ENCODE results near the gene PPP1R1A. TPM values are rescaled to one million over a fixed set of nuclear protein-coding genes. Genes with fewer than 3 reads are reported as not detected.

PPP1R1A gene
- total RNA-seq, 1 experiment from 2014 or later: not detected

DNA sequence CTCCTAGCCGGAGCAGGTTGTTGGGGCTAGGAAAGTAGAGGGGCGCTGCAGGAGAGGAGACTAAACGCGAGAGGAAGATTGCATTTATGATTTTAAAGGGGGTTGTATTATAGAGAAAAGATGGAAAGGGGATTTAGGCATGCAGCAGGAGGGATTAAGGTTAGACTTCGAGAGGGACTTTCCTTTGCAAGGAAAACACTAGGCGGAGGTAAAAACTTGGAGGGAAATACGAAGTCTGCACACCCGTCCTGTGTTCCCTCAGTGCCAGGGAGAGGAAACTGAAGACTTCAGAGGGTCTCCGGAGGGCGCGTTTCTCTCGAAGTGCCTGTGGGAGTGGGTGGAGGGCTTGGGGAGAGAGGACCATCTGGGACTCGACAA lies 420 bp upstream of the PPP1R1A start:
- no TSS peak for BruUV-seq (replicated peaks)
- Histone ChIP-seq H3K9me2 (replicated peaks; ENCODE audit: low read length) (no peaks in the 10 kb centered on the region), H3K9ac (ENCODE audit: low read length) (no peak overlapping the region), H3K4me2 (ENCODE audit: low read length) (no peak overlapping the region), H3K9me3 (ENCODE audit: low read length) (no peaks in the 10 kb centered on the region), H3K79me2 (ENCODE audit: low read length) (no peaks in the 10 kb centered on the region), H2AFZ (ENCODE audit: low read length) (no peak overlapping the region), H3K36me3 (ENCODE audit: low read depth, low read length) (no peaks in the 10 kb centered on the region), H3K4me1 (ENCODE audit: insufficient read depth, low read length) (no peaks in the 10 kb centered on the region), H3K27me3 (ENCODE audit: low read length) (peaks cover 69% of the 10 kb centered on the region), H3K4me3 (ENCODE audit: low read length) (no peak overlapping the region), H3F3A (ENCODE audit: low read length, unreplicated experiment) (no peaks in the 10 kb centered on the region), H3K27ac (ENCODE audit: low read length) (no peak overlapping the region), H4K20me1 (ENCODE audit: low read length) (no peaks in the 10 kb centered on the region)
- ChIA-PET POLR2A (ENCODE audit: unreplicated experiment) (no interaction called here), CTCF (no interaction called here)
- DNase-seq (no peak), ATAC-seq (no peak)
- TF ChIP-seq EZH2phosphoT487 (IDR thresholded peaks at IDR 0.05; ENCODE audit: borderline replicate concordance, low read length) (no peak), EZH2 (IDR thresholded peaks at IDR 0.05; ENCODE audit: low read length, unreplicated experiment) (no peak)
- TF ChIP-seq, protein P1, sequence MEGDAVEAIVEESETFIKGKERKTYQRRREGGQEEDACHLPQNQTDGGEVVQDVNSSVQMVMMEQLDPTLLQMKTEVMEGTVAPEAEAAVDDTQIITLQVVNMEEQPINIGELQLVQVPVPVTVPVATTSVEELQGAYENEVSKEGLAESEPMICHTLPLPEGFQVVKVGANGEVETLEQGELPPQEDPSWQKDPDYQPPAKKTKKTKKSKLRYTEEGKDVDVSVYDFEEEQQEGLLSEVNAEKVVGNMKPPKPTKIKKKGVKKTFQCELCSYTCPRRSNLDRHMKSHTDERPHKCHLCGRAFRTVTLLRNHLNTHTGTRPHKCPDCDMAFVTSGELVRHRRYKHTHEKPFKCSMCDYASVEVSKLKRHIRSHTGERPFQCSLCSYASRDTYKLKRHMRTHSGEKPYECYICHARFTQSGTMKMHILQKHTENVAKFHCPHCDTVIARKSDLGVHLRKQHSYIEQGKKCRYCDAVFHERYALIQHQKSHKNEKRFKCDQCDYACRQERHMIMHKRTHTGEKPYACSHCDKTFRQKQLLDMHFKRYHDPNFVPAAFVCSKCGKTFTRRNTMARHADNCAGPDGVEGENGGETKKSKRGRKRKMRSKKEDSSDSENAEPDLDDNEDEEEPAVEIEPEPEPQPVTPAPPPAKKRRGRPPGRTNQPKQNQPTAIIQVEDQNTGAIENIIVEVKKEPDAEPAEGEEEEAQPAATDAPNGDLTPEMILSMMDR (conservative IDR thresholded peaks at IDR 0.05; ENCODE audit: low read depth, low read length): no peak
- intact Hi-C loops (cut with micrococcal nuclease): no loop called here

- TF ChIP-seq EZH2 (IDR thresholded peaks at IDR 0.05; ENCODE audit: low read length, unreplicated experiment) (no peak), EZH2phosphoT487 (IDR thresholded peaks at IDR 0.05; ENCODE audit: borderline replicate concordance, low read length) (no peak)
- TF ChIP-seq, protein P1 (conservative IDR thresholded peaks at IDR 0.05; ENCODE audit: low read depth, low read length): no peak
- no peaks in the 10 kb centered on the region for H3K36me3 ChIP-seq (ENCODE audit: low read depth, low read length)
- no peaks in the 10 kb centered on the region for H4K20me1 ChIP-seq (ENCODE audit: low read length)
- H3K4me1 ChIP-seq (ENCODE audit: insufficient read depth, low read length): no peaks in the 10 kb centered on the region
- no TSS peak for BruUV-seq (replicated peaks)
- H3K9ac ChIP-seq (ENCODE audit: low read length): no peak overlapping the region
- H3K4me2 ChIP-seq (ENCODE audit: low read length): no peak overlapping the region
- no peak overlapping the region for H3K27ac ChIP-seq (ENCODE audit: low read length)
- H3K27me3 ChIP-seq (ENCODE audit: low read length): peaks cover 77% of the 10 kb centered on the region
- POLR2A ChIA-PET (ENCODE audit: unreplicated experiment): no interaction called here
- H3K9me2 ChIP-seq (replicated peaks; ENCODE audit: low read length): no peaks in the 10 kb centered on the region
- DNase-seq (no peak), ATAC-seq (no peak)
- no peaks in the 10 kb centered on the region for H3K79me2 ChIP-seq (ENCODE audit: low read length)
- intact Hi-C loops (cut with micrococcal nuclease): no loop called here
- no peaks in the 10 kb centered on the region for H3F3A ChIP-seq (ENCODE audit: low read length, unreplicated experiment)
- H3K4me3 ChIP-seq (ENCODE audit: low read length): no peak overlapping the region
- H3K9me3 ChIP-seq (ENCODE audit: low read length): no peaks in the 10 kb centered on the region
- H2AFZ ChIP-seq (ENCODE audit: low read length): no peak overlapping the region
- CTCF ChIA-PET: no interaction called here
Measured at GRCh38 chr12:54587315-54587873, 1.1 kb downstream of the PPP1R1A start.

DNA sequence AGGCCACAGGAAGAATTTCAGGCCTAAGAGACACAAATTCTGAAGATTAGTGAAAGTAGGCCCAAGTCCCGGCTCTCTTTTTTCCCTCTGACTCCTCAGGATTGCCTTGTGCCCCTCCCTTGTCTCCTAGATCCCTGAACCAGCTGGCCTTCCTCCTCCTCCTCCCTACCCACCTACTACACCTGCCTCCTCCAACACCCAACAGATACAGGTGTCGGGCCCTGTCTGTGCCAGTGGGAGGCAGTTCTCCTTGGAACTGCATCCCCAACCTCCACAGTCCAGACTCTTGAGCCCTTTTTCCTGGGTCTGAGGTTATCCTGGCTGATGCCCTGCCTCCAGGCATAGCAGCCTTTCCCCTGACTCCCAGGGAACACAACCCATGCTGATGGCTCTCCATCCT lies 1.8 kb downstream of the PPP1R1A start:
- intact Hi-C loops (cut with micrococcal nuclease): no loop called here
- H3K79me2 ChIP-seq (ENCODE audit: low read length): no peaks in the 10 kb centered on the region
- DNase-seq (no peak), ATAC-seq (no peak)
- H3K4me1 ChIP-seq (ENCODE audit: insufficient read depth, low read length): no peaks in the 10 kb centered on the region
- ChIA-PET POLR2A (ENCODE audit: unreplicated experiment) (no interaction called here), CTCF (no interaction called here)
- no peak overlapping the region for H3K4me3 ChIP-seq (ENCODE audit: low read length)
- no peak for TF ChIP-seq EZH2phosphoT487 (IDR thresholded peaks at IDR 0.05; ENCODE audit: borderline replicate concordance, low read length)
- TF ChIP-seq, protein P1 (conservative IDR thresholded peaks at IDR 0.05; ENCODE audit: low read depth, low read length): no peak
- TF ChIP-seq EZH2 (IDR thresholded peaks at IDR 0.05; ENCODE audit: low read length, unreplicated experiment): no peak
- no peak overlapping the region for H3K4me2 ChIP-seq (ENCODE audit: low read length)
- no TSS peak for BruUV-seq (replicated peaks)
- H3K9me3 ChIP-seq (ENCODE audit: low read length): no peaks in the 10 kb centered on the region
- no peak overlapping the region for H3K27ac ChIP-seq (ENCODE audit: low read length)
- no peaks in the 10 kb centered on the region for H3K36me3 ChIP-seq (ENCODE audit: low read depth, low read length)
- no peak overlapping the region for H2AFZ ChIP-seq (ENCODE audit: low read length)
- H3F3A ChIP-seq (ENCODE audit: low read length, unreplicated experiment): no peaks in the 10 kb centered on the region
- H3K9me2 ChIP-seq (replicated peaks; ENCODE audit: low read length): no peaks in the 10 kb centered on the region
- H4K20me1 ChIP-seq (ENCODE audit: low read length): no peaks in the 10 kb centered on the region
- peaks cover 73% of the 10 kb centered on the region for H3K27me3 ChIP-seq (ENCODE audit: low read length)
- H3K9ac ChIP-seq (ENCODE audit: low read length): no peak overlapping the region
